ENCODE results near the gene KRCC1. TPM values are rescaled to one million over a fixed set of nuclear protein-coding genes. Genes with fewer than 3 reads are reported as not detected.
A peak's percentile ranks its signal among the peaks of the same experiment; 100 is the strongest.

KRCC1 gene
- total RNA-seq = 23.8 TPM
- long read RNA-seq, transcript KRCC1-201 (4 exons, 1,753 nt) = major isoform, 11 of 14 reads
- long read RNA-seq, partial matches to known transcripts = 0 of 14 reads
- long read RNA-seq, other reads (novel, unspliced or antisense) = 3 of 14 reads

GRCh38 chr2:88055371-88056128, at the start of gene KRCC1:
TSS of gene KRCC1 (minus strand) at chr2:88055783. CDS start at chr2:88028563, 27,220 bp downstream.
- intact Hi-C loops (cut with DNase I) = no loop called here
- peak; percentile 99 for DNase-seq (ENCODE audit: missing footprints)
- peak; percentile 99 for ATAC-seq

GRCh38 chr2:88100489-88100858, 44.9 kb upstream of the KRCC1 start:
- intact Hi-C loops (cut with DNase I) = loop anchor here (2.0 kb wide), 1 partner anchor 34 kb away; the partner anchor contains the start of gene SMYD1
- DNase-seq (ENCODE audit: missing footprints) = no peak
- peak; percentile 36 for ATAC-seq

GRCh38 chr2:88099798-88100488, 44.4 kb upstream of the KRCC1 start:
- ATAC-seq (peak; percentile 45), DNase-seq (ENCODE audit: missing footprints) (no peak)
- intact Hi-C loops (cut with DNase I) = loop anchor here (2.0 kb wide), 1 partner anchor 33 kb away; the partner anchor contains the start of gene SMYD1

- DNase-seq (ENCODE audit: missing footprints) (no peak), ATAC-seq (no peak)
- intact Hi-C loops (cut with DNase I) = no loop called here
Measured at GRCh38 chr2:88098558-88098900, 42.9 kb upstream of the KRCC1 start.

GRCh38 chr2:88097891-88098557, 42.4 kb upstream of the KRCC1 start:
- intact Hi-C loops (cut with DNase I) = no loop called here
- peak; percentile 67 for ATAC-seq
- DNase-seq (ENCODE audit: missing footprints) = no peak

GRCh38 chr2:88097192-88097591, 41.6 kb upstream of the KRCC1 start:
- no peak for DNase-seq (ENCODE audit: missing footprints)
- ATAC-seq = no peak
- intact Hi-C loops (cut with DNase I) = no loop called here

GRCh38 chr2:88096708-88097107, 41.1 kb upstream of the KRCC1 start:
- ATAC-seq (no peak), DNase-seq (ENCODE audit: missing footprints) (no peak)
- intact Hi-C loops (cut with DNase I) = no loop called here

GRCh38 chr2:88095022-88095421, 39.4 kb upstream of the KRCC1 start:
- intact Hi-C loops (cut with DNase I) = no loop called here
- DNase-seq (ENCODE audit: missing footprints) = no peak
- no peak for ATAC-seq

GRCh38 chr2:88092773-88093172, 37.2 kb upstream of the KRCC1 start:
- intact Hi-C loops (cut with DNase I) = no loop called here
- no peak for DNase-seq (ENCODE audit: missing footprints)
- no peak for ATAC-seq

GRCh38 chr2:88091943-88092342, 36.4 kb upstream of the KRCC1 start:
- ATAC-seq (no peak), DNase-seq (ENCODE audit: missing footprints) (no peak)
- intact Hi-C loops (cut with DNase I) = no loop called here

- intact Hi-C loops (cut with DNase I) = no loop called here
- DNase-seq (ENCODE audit: missing footprints) (no peak), ATAC-seq (no peak)
Measured at GRCh38 chr2:88090446-88091283, 35.1 kb upstream of the KRCC1 start.

GRCh38 chr2:88088999-88089398, 33.4 kb upstream of the KRCC1 start:
- intact Hi-C loops (cut with DNase I) = no loop called here
- no peak for DNase-seq (ENCODE audit: missing footprints)
- no peak for ATAC-seq

GRCh38 chr2:88087763-88088162, 32.2 kb upstream of the KRCC1 start:
- DNase-seq (ENCODE audit: missing footprints) (no peak), ATAC-seq (no peak)
- intact Hi-C loops (cut with DNase I) = no loop called here

- ATAC-seq = no peak
Measured at GRCh38 chr2:88087073-88087472, 31.5 kb upstream of the KRCC1 start.

GRCh38 chr2:88086401-88086800, 30.8 kb upstream of the KRCC1 start:
- ATAC-seq = no peak
- DNase-seq (ENCODE audit: missing footprints) = no peak
- intact Hi-C loops (cut with DNase I) = no loop called here

More at GRCh38 chr2:88087073-88087472, 31.5 kb upstream of the KRCC1 start:
- intact Hi-C loops (cut with DNase I) = no loop called here
- DNase-seq (ENCODE audit: missing footprints) = no peak

- DNase-seq (ENCODE audit: missing footprints) (no peak), ATAC-seq (no peak)
- intact Hi-C loops (cut with DNase I) = no loop called here
Measured at GRCh38 chr2:88085602-88086001, 30.0 kb upstream of the KRCC1 start.

- DNase-seq (ENCODE audit: missing footprints) = no peak
- ATAC-seq = no peak
- intact Hi-C loops (cut with DNase I) = no loop called here
Measured at GRCh38 chr2:88085099-88085498, 29.5 kb upstream of the KRCC1 start.

GRCh38 chr2:88082781-88083180, 27.2 kb upstream of the KRCC1 start:
- DNase-seq (ENCODE audit: missing footprints) = no peak

More at GRCh38 chr2:88082781-88083180, 27.2 kb upstream of the KRCC1 start:
- no peak for ATAC-seq
- intact Hi-C loops (cut with DNase I) = no loop called here

Measured in Right ventricle myocardium inferior (tissue), 1 donor.